ENCODE data around the gene USP15. TPM values are rescaled to one million over a fixed set of nuclear protein-coding genes. Genes with fewer than 3 reads are reported as not detected.

USP15 gene
- total RNA-seq, 6 experiments from 2014 or later = 32.4 to 60.5 (median 37.9) TPM

GRCh38 chr12:62215506-62215905 is 44.7 kb upstream of the USP15 start:
- no peak for TF ChIP-seq CTCF (IDR thresholded peaks at IDR 0.05)
- TF ChIP-seq POLR2A (IDR thresholded peaks at IDR 0.05) = no peak
- H3K27ac ChIP-seq = peak overlapping the region in 1 of 3 donors; percentile 35
- no peak for ATAC-seq
- 38% methylated on average over 2 of the region's 2 CpGs for WGBS (ENCODE audit: insufficient coverage, low coverage, low lambda C conversion rate, missing lambda C conversion rate)
- H3K36me3 ChIP-seq = no peaks in the 10 kb centered on the region
- H3K4me1 ChIP-seq = no peaks in the 10 kb centered on the region
- no peak overlapping the region for H3K4me3 ChIP-seq
- intact Hi-C loops (cut with DNase I) = no loop called here
- H3K27me3 ChIP-seq = no peaks in the 10 kb centered on the region
- DNase-seq = no peak
- H3K9me3 ChIP-seq = no peaks in the 10 kb centered on the region

- no peak overlapping the region for H3K27ac ChIP-seq
- 83% methylated on average over 6 of the region's 6 CpGs for WGBS (ENCODE audit: insufficient coverage, low coverage, low lambda C conversion rate, missing lambda C conversion rate)
- intact Hi-C loops (cut with DNase I) = no loop called here
- no peaks in the 10 kb centered on the region for H3K36me3 ChIP-seq
- ATAC-seq (no peak), DNase-seq (no peak)
- no peak overlapping the region for H3K4me3 ChIP-seq
- H3K4me1 ChIP-seq = no peaks in the 10 kb centered on the region
- TF ChIP-seq CTCF (IDR thresholded peaks at IDR 0.05) (no peak), POLR2A (IDR thresholded peaks at IDR 0.05) (no peak)
- no peaks in the 10 kb centered on the region for H3K27me3 ChIP-seq
- H3K9me3 ChIP-seq = no peaks in the 10 kb centered on the region
Observed at GRCh38 chr12:62217466-62218194, 42.6 kb upstream of the USP15 start.

GRCh38 chr12:62221107-62221506 is 39.1 kb upstream of the USP15 start:
- no peaks in the 10 kb centered on the region for H3K9me3 ChIP-seq
- H3K36me3 ChIP-seq = no peaks in the 10 kb centered on the region
- no peak overlapping the region for H3K27ac ChIP-seq
- TF ChIP-seq CTCF (IDR thresholded peaks at IDR 0.05) (no peak), POLR2A (IDR thresholded peaks at IDR 0.05) (no peak)
- no peaks in the 10 kb centered on the region for H3K27me3 ChIP-seq
- no peak for ATAC-seq
- intact Hi-C loops (cut with DNase I) = no loop called here
- DNase-seq = no peak
- H3K4me1 ChIP-seq = no peaks in the 10 kb centered on the region
- no peak overlapping the region for H3K4me3 ChIP-seq

- no peaks in the 10 kb centered on the region for H3K36me3 ChIP-seq
- ATAC-seq = no peak
- DNase-seq = no peak
- TF ChIP-seq POLR2A (IDR thresholded peaks at IDR 0.05) (no peak), CTCF (IDR thresholded peaks at IDR 0.05) (no peak)
- no peak overlapping the region for H3K4me3 ChIP-seq
- H3K27ac ChIP-seq = no peak overlapping the region
- H3K27me3 ChIP-seq = no peaks in the 10 kb centered on the region
- H3K4me1 ChIP-seq = no peaks in the 10 kb centered on the region
- WGBS (ENCODE audit: insufficient coverage, low coverage, low lambda C conversion rate, missing lambda C conversion rate) = 76% methylated on average over 3 of the region's 3 CpGs
- intact Hi-C loops (cut with DNase I) = no loop called here
- H3K9me3 ChIP-seq = no peaks in the 10 kb centered on the region
Observed at GRCh38 chr12:62224601-62225000, 35.6 kb upstream of the USP15 start.

GRCh38 chr12:62227091-62227490 is 33.1 kb upstream of the USP15 start:
- TF ChIP-seq CTCF (IDR thresholded peaks at IDR 0.05) (no peak), POLR2A (IDR thresholded peaks at IDR 0.05) (no peak)
- Histone ChIP-seq H3K4me3 (no peak overlapping the region), H3K27ac (no peak overlapping the region), H3K4me1 (no peaks in the 10 kb centered on the region), H3K27me3 (no peaks in the 10 kb centered on the region), H3K9me3 (no peaks in the 10 kb centered on the region), H3K36me3 (no peaks in the 10 kb centered on the region)
- 42% methylated on average over 2 of the region's 2 CpGs for WGBS (ENCODE audit: insufficient coverage, low coverage, low lambda C conversion rate, missing lambda C conversion rate)
- intact Hi-C loops (cut with DNase I) = no loop called here
- ATAC-seq (no peak), DNase-seq (no peak)
